ENCODE data around the gene HDAC4.

DNA sequence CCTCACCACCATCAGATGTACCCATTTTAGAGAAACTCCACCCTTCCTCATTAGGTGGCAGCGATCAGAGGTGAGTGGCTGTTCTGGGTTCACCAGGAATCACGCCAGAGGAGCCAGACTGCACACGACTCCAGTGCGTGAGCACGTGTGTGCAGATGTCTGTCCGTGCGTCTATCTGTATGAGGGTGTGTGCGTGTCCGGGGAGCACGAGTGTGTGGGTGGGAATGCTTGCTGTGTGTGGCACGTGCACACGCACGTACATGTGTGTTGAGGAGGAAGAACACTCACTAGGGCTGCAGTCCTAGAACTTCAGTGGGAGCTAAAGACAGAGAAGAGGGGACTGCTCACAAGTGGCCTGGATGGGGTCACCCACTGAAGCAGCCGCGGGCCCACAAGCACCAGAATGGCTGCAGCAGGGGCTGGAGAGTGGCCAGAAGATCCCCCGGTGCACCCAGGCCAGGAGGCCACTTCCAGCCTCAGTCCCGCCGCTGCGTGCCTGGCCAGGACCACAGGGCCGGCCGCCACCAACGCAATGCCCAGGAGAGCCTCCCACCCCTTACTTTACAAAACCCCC is 13.9 kb downstream of the HDAC4 start:
- no peak for TF ChIP-seq RAD21 (IDR thresholded peaks at IDR 0.05; ENCODE audit: low read depth)
- TF ChIP-seq, protein P1, sequence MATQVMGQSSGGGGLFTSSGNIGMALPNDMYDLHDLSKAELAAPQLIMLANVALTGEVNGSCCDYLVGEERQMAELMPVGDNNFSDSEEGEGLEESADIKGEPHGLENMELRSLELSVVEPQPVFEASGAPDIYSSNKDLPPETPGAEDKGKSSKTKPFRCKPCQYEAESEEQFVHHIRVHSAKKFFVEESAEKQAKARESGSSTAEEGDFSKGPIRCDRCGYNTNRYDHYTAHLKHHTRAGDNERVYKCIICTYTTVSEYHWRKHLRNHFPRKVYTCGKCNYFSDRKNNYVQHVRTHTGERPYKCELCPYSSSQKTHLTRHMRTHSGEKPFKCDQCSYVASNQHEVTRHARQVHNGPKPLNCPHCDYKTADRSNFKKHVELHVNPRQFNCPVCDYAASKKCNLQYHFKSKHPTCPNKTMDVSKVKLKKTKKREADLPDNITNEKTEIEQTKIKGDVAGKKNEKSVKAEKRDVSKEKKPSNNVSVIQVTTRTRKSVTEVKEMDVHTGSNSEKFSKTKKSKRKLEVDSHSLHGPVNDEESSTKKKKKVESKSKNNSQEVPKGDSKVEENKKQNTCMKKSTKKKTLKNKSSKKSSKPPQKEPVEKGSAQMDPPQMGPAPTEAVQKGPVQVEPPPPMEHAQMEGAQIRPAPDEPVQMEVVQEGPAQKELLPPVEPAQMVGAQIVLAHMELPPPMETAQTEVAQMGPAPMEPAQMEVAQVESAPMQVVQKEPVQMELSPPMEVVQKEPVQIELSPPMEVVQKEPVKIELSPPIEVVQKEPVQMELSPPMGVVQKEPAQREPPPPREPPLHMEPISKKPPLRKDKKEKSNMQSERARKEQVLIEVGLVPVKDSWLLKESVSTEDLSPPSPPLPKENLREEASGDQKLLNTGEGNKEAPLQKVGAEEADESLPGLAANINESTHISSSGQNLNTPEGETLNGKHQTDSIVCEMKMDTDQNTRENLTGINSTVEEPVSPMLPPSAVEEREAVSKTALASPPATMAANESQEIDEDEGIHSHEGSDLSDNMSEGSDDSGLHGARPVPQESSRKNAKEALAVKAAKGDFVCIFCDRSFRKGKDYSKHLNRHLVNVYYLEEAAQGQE (IDR thresholded peaks at IDR 0.05; ENCODE audit: low read depth): no peak

All from Ishikawa (cell line).